Measurements from ENCODE around the gene MRPL34. TPM values are rescaled to one million over a fixed set of nuclear protein-coding genes. Genes with fewer than 3 reads are reported as not detected.

Gene MRPL34
- total and polyA plus RNA-seq, 9 of the 15 experiments (the other 6 are each of a cell fraction or from before 2014, with no cell fraction given): 11.5 to 256 (median 72.5) TPM

- peak in 2 of 4 experiments; percentile 15 to 30 for DNase-seq (ENCODE audit: extremely low read depth in 1 of 4, low spot score in 3 of 4)
- Histone ChIP-seq H3K36me3 (ENCODE audit: control insufficient read depth, insufficient read depth, low read length) (peaks cover 24% of the 10 kb centered on the region; the same call in 1 of the 3 replicates), H3K27me3 (ENCODE audit: control insufficient read depth in 2 of 2, insufficient read depth in 2 of 2, low read length in 2 of 2) (no peaks in the 10 kb centered on the region), H3K79me2 (ENCODE audit: control insufficient read depth, insufficient read depth, low read length) (peaks cover 24% of the 10 kb centered on the region), H4K20me1 (replicated peaks; ENCODE audit: control insufficient read depth, insufficient read depth, low read length) (no peaks in the 10 kb centered on the region; the same call in 1 of the 2 replicates), H3K9me3 (replicated peaks; ENCODE audit: control insufficient read depth, insufficient read depth, low read depth, low read length) (no peaks in the 10 kb centered on the region), H3K4me2 (ENCODE audit: insufficient read depth, low read length) (peak overlapping the region; percentile 96), H3K27ac (ENCODE audit: extremely low read depth, low read depth, low read length) (no peak overlapping the region), H3K4me3 (peak overlapping the region; percentile 84), H2AFZ (ENCODE audit: low read depth, low read length) (0 out of 2 replicates have a peak overlapping the region, but pooled peaks have one; percentile 95), H3K4me1 (replicated peaks in 1 of 2; ENCODE audit: control insufficient read depth in 2 of 2, insufficient read depth in 2 of 2, low read length in 2 of 2) (peaks cover 18 to 65% of the 10 kb centered on the region in 2 experiments; a peak in 4 of 5 replicates), H3K9ac (ENCODE audit: insufficient read depth in 1 of 2, low read depth in 2 of 2, low read length in 2 of 2) (peak overlapping the region; percentile 81 to 90; a peak in 3 of 4 replicates), H3K9me1 (ENCODE audit: control insufficient read depth, insufficient read depth, low read length) (no peaks in the 10 kb centered on the region)
- ChIA-PET CTCF (ENCODE audit: low intra/inter-chr PET ratio) (interaction anchor here (0.5 kb wide), 1 partner anchor 58 kb away, joined by 3 read pairs; no protein-coding TSS in a partner anchor), POLR2A (interaction anchor here (0.6 to 0.7 kb wide), 4 partner anchors 67 to 527 kb away, joined by 3 to 8 read pairs (median 3); partner anchors contain the start of gene BST2)
- BruUV-seq (replicated peaks): no TSS peak
- intact Hi-C loops (cut with micrococcal nuclease): no loop called here
- WGBS (ENCODE audit: insufficient coverage, low coverage, missing lambda C conversion rate): 77% methylated on average over 30 of the region's 30 CpGs
- no peak for ATAC-seq
- FAIRE-seq: no peak
- in situ Hi-C loops (cut with MboI): no loop called here
- TF ChIP-seq MYBL2 (IDR thresholded peaks at IDR 0.05; ENCODE audit: low read depth) (no peak), MYBL2 (CRISPR knock-in tag; IDR thresholded peaks at IDR 0.05; ENCODE audit: borderline replicate concordance) (peak; percentile 67; the same call in 1 of the 2 replicates), ZNF408 (CRISPR knock-in tag; IDR thresholded peaks at IDR 0.05; ENCODE audit: low read depth) (no peak), DDX20 (tag; IDR thresholded peaks at IDR 0.05; ENCODE audit: low read depth) (no peak), EZH2 (IDR thresholded peaks at IDR 0.05; ENCODE audit: borderline replicate concordance, low read depth, low read length) (no peak), RBM22 (IDR thresholded peaks at IDR 0.05; ENCODE audit: low read depth, low read length, poor library complexity, severe bottlenecking) (peak; percentile 14), NR3C1 (CRISPR knock-in tag; IDR thresholded peaks at IDR 0.05) (0 out of 2 replicates have a peak, but pooled peaks have one; percentile 65), MLX (CRISPR knock-in tag; conservative IDR thresholded peaks at IDR 0.05) (no peak), ZNF436 (CRISPR knock-in tag; IDR thresholded peaks at IDR 0.05) (no peak), NKRF (IDR thresholded peaks at IDR 0.05; ENCODE audit: borderline replicate concordance) (no peak), POLR2A (conservative IDR thresholded peaks at IDR 0.05) (no peak), PREB (CRISPR knock-in tag; IDR thresholded peaks at IDR 0.05) (no peak)
- TF ChIP-seq, protein P1, sequence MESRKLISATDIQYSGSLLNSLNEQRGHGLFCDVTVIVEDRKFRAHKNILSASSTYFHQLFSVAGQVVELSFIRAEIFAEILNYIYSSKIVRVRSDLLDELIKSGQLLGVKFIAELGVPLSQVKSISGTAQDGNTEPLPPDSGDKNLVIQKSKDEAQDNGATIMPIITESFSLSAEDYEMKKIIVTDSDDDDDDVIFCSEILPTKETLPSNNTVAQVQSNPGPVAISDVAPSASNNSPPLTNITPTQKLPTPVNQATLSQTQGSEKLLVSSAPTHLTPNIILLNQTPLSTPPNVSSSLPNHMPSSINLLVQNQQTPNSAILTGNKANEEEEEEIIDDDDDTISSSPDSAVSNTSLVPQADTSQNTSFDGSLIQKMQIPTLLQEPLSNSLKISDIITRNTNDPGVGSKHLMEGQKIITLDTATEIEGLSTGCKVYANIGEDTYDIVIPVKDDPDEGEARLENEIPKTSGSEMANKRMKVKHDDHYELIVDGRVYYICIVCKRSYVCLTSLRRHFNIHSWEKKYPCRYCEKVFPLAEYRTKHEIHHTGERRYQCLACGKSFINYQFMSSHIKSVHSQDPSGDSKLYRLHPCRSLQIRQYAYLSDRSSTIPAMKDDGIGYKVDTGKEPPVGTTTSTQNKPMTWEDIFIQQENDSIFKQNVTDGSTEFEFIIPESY (CRISPR knock-in tag; IDR thresholded peaks at IDR 0.05): peak; percentile 98
- TF ChIP-seq, protein P2, sequence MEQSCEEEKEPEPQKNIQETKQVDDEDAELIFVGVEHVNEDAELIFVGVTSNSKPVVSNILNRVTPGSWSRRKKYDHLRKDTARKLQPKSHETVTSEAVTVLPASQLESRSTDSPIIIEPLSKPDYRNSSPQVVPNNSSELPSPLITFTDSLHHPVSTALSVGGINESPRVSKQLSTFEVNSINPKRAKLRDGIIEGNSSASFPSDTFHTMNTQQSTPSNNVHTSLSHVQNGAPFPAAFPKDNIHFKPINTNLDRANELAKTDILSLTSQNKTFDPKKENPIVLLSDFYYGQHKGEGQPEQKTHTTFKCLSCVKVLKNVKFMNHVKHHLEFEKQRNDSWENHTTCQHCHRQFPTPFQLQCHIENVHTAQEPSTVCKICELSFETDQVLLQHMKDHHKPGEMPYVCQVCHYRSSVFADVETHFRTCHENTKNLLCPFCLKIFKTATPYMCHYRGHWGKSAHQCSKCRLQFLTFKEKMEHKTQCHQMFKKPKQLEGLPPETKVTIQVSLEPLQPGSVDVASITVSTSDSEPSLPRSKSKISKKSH (CRISPR knock-in tag; IDR thresholded peaks at IDR 0.05): no peak
Measured at GRCh38 chr19:17338433-17339078, 32.9 kb downstream of the MRPL34 start.

Data from K562 (cell line).